Cardiac fibroblast (primary cell): ENCODE measurements around the gene MAP4K3.

Source experiments
- DNase-seq, 2 donors: peaks; one replicate each; pipeline versions ENCODE4 v3.0.0 to v3.0.0-alpha.2; 2010; ENCODE audit warnings: low read depth in 2 of 2
- H3K4me3 ChIP-seq, 2 donors: replicated peaks in 1 of 2; 1 replicate in 1 of 2; 2 replicates in 1 of 2; pipeline ENCODE4 v1.5.1; 2011; ENCODE audit warnings: low read depth in 2 of 2, low read length in 2 of 2, mild to moderate bottlenecking in 2 of 2, moderate library complexity in 1 of 2
- CTCF ChIP-seq: IDR thresholded peaks from one replicate; pipeline ENCODE4 v1.5.1; 2011; ENCODE audit warnings: low read depth, mild to moderate bottlenecking, low read length, inconsistent platforms

Gene MAP4K3

GRCh38 chr2:39241588-39241987, 195.5 kb downstream of the MAP4K3 start:
- DNase-seq = no peak
- H3K4me3 ChIP-seq = no peak overlapping the region
- no peak for TF ChIP-seq CTCF

GRCh38 chr2:39240758-39241157, 196.3 kb downstream of the MAP4K3 start:
- no peak for DNase-seq
- H3K4me3 ChIP-seq = no peak overlapping the region
- no peak for TF ChIP-seq CTCF

- peak in 1 of 2 donors; percentile 59 for DNase-seq
- H3K4me3 ChIP-seq = no peak overlapping the region
- no peak for TF ChIP-seq CTCF
Measured at GRCh38 chr2:39234754-39235153, 202.3 kb downstream of the MAP4K3 start.

GRCh38 chr2:39232141-39232540, 204.9 kb downstream of the MAP4K3 start:
- H3K4me3 ChIP-seq = no peak overlapping the region
- TF ChIP-seq CTCF = no peak
- no peak for DNase-seq

- DNase-seq = no peak
- peak overlapping the region in 1 of 2 donors; percentile 21 for H3K4me3 ChIP-seq
- TF ChIP-seq CTCF = no peak
Measured at GRCh38 chr2:39228413-39229209, 208.5 kb downstream of the MAP4K3 start.

GRCh38 chr2:39227628-39228412, 209.3 kb downstream of the MAP4K3 start:
- peak; percentile 80 to 85 for DNase-seq
- peak; percentile 89 for TF ChIP-seq CTCF
- H3K4me3 ChIP-seq = no peak overlapping the region
